IPS-NIHi7 (cell line): Measurements from ENCODE around the gene TEAD3.

Source experiments
- DNase-seq: peaks from one replicate; pipeline ENCODE4 v3.0.0; 2012; ENCODE audit warnings: mixed read lengths; ENCODE audit errors: extremely low spot score

The TEAD3 gene

DNA sequence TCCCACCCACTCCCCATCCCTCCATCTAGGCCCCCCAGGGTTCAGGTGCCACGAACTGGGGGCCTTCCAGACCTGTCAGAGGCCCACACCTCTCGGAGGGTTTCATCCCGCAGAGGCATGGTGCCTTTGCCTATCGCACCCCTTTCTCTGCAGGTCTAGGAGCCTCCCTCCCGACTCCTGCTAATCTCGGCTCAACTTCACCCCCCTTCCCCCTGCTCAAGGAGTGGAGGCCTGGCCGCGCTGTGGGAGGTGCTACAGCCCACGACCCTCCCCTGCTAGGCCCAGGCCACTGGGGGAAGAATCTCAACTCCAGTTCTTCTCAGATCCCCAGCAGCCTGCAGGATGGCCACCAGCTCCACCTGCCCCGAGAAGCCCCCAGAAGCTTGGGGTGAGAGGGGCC, 15.9 kb upstream of the TEAD3 start, which contains the start of gene TULP1:
TULP1 (minus strand) TSS at position 157 of the 400 bp plus-strand sequence; CDS start at position 119, 38 bp downstream.
- DNase-seq = no peak

DNA sequence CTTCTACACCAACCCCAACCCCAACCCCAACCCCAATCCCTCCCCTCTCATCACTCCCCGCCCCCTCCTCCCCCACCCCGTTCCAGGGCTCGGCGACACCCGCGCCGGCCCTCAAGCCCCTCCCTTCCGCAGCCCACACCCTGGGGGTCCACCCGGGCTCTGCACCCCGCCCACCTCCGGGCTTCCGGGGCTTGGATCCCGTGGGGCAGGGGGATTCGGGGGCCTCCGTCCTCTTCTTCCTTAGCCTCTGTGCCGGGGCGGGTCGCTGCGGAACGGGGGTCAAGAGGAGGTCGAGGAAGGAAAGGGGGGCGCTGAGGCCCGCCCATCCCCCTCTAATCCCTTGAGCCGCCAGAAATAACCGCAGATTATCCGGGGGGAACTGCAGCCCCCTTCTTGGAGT, 15.1 kb upstream of the TEAD3 start:
- DNase-seq = no peak

DNA sequence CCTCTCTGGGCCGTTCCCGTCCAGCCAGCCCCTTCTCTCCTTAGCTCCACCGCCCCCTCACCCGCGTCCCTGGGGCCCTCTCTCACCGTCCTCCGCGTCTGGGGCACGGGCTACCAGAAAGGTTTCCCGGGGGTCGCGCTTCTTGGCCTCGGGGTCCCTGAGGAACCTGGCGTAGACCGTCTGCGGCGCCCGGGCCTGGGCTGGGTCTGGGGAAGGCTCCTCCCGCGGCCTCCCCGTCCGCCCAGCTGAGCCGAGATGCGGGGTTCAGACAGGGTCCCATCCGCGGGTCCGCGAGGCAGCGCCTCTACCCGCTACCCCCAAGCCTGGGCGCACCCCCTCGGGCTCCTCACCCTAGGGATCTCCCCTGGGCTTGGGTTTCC, 14.7 kb upstream of the TEAD3 start:
- no peak for DNase-seq

DNA sequence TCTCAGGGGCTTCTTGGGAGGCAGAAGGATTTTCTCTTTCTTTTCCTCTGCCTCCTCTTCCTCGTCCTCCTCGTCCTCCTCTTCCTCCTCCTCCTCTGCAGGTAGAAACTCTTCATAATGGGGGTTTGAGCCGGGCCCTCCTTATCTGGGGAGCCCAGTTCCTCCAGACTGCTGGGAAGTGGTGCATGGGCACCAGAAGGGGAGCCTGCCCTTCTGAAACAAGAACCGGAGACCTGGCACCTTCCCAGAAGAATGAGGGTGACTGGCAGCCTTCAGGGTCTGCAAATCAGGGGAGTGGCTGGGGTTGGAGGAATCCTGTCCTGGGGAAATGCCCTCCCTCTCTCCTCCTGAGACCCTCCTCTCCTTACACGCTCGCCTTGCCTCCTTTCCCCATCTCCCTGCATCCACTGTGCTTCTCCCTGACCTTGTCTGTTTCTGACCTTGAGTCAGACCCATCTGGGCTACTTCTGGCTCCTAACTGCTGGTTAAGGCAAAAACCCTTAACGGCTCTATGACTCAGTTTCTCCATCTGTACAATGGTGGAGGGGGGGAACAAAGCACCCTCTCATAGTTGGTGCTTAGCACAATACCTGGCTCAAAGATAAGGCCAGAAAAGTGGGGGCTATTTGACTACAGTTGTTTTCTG, 14.2 kb upstream of the TEAD3 start:
- DNase-seq = no peak

DNA sequence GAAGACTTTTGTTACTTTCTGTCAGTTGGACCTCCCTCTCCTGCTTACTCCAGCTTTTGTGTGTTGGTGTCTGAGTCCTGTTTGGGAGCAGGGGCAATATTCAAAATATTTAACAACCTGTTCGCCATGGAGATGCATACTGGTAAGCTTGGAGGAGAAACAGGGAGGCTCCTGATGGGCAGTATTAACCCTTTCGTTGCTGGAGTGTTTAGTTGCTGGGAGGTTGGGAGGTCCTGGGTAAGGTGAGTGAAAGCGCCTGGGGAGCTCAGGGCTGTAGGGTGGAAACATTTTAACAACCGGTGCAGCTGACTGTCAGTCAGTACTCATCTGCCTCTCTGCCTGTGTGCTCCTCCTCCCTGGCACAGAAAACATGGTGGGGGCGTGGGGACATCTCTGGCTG, 11.7 kb upstream of the TEAD3 start:
- DNase-seq = no peak

DNA sequence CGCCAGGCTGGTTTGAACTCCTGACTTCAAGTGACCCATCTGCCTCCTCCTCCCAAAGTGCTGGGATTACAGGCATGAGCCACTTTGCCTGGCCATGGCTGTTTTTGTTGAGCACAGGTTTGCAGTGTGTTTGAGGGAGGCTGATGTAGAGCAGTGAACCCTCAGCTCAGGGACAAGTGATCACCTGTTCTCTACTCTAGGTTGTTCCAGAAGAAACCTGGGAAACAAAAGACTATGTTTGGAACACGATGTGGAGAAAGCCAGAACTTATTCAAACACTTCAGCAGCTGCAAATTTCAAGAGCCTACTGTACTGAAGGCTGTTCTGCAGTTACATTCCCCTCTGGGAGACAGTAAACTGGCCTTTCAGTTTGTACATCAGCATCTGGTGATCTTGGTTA, 11.1 kb upstream of the TEAD3 start:
- no peak for DNase-seq

DNA sequence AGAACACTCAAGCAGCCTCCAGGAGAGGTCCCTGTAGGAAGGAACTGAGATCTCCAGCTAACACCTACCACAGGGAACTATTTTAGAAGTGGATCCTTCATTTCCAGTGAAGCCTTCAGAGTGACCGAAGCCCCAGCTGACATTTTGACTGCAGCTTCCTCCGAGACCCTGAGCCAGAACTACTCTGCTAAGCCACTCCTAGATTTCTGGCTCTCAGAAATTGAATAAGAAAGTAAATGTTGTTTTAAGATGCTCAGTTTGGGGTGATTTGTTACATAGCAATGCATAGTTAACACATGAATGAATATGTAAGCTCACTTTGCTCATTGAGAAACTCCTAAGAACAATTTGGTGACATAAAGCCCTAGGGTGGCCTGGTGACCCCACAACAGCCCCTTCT, 10.3 kb upstream of the TEAD3 start:
- no peak for DNase-seq

DNA sequence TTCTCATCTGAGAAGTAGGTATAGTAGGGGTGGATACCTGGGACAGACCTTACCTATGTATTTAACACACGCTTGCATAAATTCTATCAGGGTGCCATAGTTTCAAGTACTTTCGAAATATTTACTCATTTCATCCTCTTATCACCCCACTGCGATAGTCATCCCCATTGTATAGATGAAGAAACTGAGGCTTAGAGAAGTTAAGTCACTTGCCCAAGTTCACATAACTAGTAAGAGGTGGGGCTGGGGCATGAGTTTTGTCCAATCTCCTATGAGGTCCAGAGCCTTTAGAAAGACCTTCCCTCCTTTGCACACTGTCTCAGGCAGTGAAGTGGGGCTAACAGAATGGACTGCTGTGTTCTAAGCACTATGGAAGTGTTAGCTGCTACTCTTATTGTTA, 9.7 kb upstream of the TEAD3 start:
- no peak for DNase-seq

DNA sequence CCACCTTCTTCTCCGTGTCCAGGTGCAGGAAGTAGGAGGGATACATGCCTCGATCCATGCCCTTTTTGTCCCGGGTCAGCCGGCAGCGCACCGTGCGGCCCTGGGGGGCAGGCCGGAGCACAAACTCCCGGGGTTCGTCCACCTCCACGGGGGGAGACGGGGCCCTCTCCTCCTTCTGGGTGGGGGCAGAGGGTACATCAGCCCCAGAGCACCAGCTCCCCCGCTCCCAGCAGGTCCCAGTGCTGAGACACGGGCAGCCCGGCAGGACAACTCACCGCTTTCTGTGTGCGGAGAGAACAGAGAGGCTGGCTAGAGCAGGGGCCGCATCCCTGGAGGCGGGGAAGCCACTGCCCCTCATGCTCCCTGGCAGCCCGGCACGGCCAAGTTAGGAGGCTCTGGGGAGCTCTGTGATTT, 9.1 kb upstream of the TEAD3 start:
- DNase-seq = no peak

DNA sequence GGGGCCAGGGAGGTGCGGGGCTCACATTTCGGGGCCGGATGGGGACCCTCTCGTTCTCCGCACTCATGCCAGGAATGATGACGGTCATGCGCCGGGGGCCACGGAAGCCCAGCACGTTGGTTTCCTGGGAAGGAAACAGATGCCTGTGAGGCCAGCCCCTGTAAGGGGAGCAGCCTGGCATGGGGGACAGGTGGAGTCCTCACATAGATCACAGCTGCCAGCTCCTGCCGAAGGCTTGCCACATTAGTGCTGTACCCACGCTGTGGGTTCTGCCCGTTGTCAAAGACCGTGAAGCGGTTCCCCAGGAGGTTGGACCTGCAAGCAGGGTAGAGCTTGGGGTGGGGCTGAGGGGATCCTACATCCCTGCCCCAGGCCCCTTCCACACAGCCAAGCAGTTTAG, 6.7 kb upstream of the TEAD3 start:
- no peak for DNase-seq

DNA sequence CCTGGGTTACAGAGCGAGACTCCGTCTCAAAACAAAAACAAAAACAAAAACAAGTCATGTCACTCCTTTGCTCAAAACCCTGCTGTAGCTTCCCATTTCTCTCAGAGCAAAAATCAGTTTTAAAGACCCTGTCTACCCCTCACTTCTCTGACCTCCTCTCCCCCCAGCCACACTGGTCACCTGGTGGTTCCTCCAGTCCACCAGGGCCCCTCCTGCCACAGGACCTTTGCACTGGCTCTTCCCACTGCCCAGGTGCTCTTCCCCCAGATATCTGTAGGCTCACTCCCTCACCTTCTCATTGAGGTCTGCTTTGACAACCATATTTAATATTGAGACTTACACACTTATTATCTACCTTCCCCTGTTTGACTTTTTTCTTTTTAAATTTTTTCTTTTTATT, 4.9 kb upstream of the TEAD3 start:
- no peak for DNase-seq

DNA sequence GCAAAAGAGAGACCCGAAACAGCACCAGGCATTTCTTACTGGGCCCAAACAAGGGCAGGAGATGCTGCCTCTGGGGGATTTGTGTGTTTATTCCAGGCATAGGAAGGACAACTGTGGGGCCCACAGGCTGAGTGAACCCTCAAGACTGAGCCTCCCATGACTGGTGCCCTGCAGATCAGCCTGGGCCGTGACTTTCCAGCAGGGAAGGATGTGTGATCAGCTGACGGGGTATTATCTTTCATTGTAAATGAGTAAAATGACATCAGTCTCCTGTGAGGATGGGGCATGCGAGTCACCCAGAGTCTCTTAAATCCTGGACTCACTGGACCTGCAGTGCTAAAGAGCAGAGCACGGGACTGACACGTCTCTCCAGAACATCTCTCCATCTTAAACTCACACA, 3.9 kb upstream of the TEAD3 start:
- no peak for DNase-seq

DNA sequence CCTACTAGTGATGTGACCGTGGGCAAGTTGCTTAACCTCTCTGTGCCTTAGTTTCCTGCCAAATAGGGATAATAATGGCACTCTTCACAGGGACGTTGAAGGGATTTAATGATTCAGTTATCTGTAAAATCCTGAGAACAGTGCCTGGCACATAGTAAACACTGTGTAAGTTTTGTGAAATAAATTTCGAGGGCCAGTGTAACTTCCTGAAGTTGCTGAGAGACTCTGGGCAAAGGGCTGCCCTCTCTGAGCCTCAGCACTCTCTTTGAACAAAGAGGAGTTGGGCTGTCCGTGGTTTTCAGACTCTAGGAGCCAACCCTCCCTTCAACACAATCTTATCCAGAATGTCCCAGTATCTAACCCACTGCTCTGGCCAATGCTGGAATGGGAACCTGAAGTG, 2.5 kb upstream of the TEAD3 start:
- no peak for DNase-seq

DNA sequence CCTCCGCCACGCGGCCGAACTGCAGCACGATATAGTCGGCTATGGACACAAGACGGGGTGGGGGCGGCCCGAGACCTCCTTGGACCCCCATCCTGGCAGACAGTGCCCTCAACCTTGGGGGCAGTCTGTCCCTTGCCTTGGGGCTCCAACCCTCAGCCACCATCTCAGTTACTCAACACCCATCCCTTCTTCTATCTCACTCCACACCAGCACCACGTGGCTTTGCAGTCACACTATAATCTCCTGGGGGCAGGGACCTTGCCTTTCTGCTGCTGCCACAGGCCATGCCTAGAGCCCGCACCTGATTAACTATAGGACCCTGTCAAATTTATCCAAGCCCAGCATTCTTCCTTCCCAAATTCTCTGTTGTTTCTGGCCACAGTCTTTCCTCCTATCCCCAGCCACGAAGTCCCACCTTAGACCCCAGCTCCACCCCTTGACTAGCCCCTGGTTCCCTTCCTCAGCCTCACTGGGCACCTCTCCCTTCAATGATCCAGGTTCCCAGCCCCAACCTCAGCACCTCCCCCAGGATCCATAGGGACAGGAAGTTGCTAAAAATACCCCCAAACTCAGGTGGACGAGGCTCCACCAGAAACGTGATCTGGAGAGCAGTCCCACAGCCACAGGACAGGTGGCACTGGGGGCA, 1.7 kb upstream of the TEAD3 start:
- DNase-seq = no peak

DNA sequence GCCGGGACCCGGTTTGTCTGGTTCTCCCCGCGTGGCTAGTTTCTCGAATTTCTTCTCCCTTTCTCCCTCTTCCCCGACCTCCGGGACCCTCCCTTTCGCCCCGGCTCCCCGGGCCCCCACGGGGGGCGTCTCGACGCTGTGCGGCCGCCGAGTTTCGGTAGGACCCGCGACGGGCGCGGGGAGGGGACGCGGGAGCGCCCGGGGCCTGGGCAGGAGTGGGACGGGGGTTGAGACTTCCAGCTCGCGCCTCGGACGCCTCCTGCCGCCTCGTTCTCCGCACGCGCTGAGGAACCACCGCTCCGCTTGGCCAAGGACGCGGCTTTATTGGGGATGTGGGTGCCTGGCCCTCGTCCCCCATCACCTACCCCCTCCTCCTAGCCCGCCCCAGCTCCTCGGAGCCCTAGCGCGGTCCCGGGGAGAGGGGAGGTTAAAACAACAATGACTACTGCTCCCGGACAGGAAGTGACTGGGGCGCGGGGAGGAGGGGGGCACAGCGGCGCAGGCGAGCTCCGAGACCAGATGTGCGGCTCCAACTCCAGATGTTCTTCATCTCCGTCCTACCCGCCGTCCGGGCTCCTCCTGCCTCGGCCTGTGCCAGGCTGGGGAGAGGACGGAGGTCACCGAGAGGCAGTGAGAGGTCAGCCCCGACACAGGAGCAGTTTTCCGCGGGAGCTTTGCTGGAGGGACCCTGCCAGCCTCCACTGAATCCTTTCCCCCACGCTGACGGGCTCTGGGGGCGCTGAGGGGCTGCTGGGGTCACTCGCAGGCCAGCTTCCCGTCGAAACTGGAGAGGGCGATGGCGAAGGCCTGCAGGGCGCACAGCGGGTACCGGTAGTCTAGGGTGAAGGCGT, 917 bp upstream of the TEAD3 start:
- peak; percentile 72 for DNase-seq

DNA sequence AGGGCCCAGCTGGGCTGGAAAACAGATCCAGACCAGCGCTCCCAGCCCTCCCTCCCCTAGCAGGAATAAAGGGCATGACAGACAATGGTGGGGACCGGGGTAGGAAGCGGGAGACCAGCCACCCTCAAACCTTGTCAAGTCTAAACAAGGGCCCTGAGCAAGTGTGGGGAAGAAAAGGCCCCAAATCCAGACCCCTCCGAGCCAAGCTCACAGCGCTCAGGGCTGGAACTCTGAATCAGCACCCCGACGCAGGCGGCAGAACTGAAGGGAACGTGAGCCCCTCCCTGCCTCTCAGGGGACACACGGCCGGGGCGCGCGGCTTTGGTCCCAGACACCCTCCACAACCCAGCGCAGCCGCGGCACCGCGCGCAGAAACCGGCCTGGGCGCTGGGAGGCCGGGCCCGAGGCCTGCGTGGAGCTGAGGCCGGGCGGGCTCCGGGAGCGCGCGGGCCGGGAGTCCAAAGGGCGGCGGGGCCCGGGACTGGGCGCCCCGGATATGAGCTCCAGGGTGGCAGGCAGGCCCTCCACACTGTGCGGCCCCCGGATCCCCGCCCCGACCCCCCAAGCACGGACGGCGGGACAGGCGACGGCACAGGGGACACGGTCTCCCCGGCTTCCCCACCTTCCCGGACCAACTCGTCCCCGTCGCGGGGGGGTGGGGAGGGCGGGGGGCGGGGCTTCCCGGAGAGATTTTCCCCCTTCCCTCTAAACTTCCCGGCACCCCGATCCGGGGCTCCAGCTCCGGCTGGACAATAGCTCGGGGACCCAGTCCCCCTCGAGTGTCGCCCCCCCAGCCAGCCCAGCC, 641 bp downstream of the TEAD3 start:
- peak; percentile 32 for DNase-seq

DNA sequence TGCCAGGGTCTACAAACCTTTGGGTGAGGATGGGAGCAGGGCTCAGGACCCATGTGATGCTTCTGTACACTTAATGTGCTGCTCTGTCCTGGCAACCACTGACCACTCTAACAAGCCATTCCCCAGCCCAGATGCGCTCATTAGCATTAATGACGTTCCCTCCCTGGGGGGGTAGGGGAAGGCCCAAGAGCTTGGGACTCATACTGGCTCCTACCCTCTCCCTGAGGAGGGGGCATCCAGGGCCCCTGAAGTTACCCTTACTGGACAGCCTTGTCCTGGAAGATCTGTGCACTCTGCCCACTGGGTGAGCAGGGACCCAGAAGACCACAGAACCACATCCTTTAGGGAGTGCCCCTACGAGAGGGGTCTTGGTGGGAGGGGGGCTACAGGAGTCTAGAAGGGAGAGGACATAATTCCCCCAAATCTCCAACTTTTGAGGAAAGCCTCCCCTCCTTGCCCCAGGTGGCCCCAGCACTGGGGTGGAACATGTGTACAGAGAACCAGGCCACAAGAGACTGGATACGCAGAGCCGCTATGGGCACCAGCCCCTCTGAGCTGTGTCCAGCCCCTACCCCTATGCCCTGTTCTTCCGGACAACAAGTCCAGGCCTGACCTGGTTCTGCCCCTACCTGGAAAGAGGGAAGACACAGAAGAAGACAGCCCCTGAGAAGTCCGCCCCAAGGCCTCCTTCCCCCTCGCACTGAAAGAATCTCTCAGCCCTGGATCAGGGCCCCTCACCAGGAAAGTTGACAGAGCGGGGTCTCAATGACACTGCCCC, 1.4 kb downstream of the TEAD3 start:
- no peak for DNase-seq

DNA sequence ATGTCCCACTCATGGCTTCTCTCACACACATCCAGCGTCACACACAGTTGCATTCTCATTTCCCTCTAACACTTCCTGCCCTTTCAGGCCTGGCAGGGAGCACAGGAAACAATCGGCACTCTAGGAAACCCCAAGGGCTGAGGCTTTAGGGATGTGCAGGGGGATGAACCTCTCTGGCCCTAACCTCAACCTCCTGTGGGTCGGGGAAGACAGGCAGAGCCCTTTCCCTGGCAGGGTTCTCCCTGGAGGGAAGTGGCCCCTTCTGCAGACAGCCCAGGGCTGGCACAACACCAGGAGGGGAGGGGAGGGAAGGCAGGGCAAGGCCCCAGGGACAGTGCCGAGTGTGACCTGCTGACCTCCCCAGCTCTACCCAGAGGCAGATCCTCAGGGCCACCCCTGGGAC, 2.7 kb downstream of the TEAD3 start:
- no peak for DNase-seq

DNA sequence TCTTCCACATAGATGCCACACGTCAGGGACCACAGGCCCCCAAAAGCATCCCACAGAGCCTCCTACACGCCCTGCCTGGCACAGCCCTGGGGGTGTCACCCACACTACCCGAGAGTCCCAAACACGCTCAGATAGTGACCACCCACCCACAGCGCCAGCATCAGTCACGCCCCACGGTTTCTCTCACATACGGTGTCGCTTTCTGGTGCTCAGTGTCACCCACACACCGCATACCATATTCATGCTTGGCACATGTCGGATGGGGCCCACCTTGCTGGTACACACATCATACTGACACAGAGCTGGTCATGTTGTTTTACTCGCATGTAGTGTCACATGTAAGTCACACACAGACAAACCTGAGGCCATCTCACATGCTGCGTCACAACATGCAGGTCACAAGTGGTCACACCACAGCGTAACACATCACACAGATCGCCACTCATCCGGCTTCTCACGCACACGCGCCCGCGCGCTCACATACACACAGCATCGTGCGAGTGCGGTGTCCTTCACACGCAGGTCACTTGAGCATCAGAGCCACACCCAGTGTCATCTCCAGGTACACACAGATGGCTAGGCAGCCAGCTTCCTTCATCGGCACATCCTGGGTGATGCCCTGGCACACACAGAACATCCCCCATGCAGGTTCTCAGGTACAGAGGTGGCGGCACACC, 3.4 kb downstream of the TEAD3 start:
- no peak for DNase-seq

DNA sequence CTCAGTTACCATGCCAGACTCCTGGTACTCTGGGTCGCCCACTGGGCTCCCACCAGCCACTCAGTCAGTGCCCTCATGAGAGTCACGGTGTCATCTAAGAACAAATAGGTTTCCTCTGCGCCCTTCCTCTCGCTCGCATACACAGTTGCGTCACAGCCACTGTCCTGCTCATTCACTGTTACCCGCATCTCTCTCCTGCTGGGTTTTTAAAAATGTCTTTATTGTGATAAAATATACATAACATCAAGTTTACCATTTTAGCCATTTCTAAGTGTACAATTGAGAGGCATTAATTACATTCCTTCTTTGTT, 4.0 kb downstream of the TEAD3 start:
- DNase-seq = no peak
